ENCODE results near the gene GLIPR1L1. TPM values are rescaled to one million over a fixed set of nuclear protein-coding genes. Genes with fewer than 3 reads are reported as not detected.

Gene GLIPR1L1, protein sequence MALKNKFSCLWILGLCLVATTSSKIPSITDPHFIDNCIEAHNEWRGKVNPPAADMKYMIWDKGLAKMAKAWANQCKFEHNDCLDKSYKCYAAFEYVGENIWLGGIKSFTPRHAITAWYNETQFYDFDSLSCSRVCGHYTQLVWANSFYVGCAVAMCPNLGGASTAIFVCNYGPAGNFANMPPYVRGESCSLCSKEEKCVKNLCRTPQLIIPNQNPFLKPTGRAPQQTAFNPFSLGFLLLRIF
- total RNA-seq: not detected
- long read RNA-seq: 0 reads

DNA sequence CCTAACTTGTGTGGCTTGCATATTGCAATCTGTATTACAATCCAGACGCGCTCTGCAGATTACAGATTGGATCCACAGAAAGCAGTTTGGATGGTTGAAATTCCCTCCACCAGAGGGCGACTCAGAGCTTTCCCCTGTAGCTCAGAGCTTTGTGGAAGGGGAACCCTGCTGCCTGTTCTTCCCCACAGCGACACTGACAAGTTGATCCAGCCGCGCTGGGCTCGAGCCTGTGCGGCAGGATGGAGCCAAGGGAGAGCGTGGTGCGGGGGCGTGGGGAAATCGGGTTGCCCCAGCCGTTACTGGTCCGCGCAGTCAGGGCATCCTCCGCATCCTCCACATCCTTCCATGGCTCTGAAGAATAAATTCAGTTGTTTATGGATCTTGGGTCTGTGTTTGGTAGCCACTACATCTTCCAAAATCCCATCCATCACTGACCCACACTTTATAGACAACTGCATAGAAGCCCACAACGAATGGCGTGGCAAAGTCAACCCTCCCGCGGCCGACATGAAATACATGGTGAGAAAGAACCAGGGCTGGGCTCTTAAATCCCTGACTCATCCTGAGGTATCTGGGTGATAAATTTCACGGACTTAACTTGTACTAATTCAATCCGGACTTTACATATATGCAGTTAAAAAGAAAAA, at the start of gene GLIPR1L1:
Gene GLIPR1L1 (plus strand): TSS at position 287 of the 647 bp plus-strand sequence. CDS start 59 bp downstream, at position 346.
- ATAC-seq: peak; percentile 88 to 91
- intact Hi-C loops (cut with DNase I): loop anchor here in 1 of 2 donors (5.0 kb wide), 2 partner anchors 58 to 173 kb away; partner anchors contain the start of gene GLIPR1L2

DNA sequence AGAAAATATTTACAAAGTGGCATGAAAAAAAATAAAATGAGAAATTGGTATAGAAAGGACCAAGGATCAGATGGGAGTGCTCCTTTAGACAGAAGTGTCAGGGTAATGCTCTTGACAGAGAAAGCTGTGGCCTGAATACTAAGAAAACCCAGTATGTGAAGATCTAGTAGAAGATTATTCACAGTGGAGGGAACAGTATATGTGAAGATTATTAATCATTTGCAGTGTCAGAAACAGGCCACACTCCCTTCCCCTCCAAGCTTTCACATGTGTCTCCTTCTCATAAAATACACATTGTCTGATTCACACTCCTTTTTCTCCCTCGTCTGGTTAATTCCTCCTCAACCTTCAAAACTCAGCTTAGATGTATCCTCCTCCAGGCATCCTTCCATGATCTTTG, 45.6 kb upstream of the GLIPR1L1 start:
- DNase-seq: no peak
- intact Hi-C loops (cut with DNase I): no loop called here
- no peak for ATAC-seq

More for the DNA sequence above, at the start of gene GLIPR1L1:
- DNase-seq: peak; percentile 88

DNA sequence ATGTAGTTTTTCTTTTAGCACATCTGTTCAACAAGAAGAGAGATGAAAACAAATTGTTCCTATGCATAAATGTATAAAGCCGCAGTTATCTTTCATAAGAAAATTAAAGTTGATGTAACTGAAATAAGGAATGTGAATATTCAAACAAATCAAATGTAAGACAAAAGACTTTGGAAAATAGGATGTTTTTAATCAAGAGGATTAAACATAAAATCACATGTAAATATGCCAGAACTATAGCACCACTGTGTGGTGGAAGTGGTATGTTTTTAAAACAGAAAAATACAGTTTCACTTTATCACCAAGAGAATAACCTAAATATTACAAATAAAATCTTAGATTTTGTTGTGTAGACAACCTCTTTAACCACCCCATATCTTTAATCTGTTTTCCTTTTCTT, 44.7 kb upstream of the GLIPR1L1 start:
- DNase-seq (no peak), ATAC-seq (no peak)
- intact Hi-C loops (cut with DNase I): no loop called here

DNA sequence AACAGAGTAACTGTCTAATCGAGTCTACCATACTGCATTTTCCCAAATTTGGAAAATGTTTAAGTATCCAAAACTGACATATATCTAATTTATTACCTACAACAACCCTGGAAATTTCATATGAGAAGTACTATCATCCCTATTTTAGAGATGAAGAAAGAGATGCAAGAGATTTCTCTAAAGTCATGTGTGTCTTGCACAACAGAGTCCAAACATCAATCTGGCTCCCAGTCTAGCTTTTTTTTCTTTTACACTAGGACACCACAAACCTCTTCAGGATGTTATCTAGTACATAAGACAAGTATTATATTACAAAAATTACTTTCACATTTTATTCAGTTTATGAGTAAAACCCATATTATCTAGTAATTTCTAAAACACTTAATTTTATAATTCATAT, 43.5 kb upstream of the GLIPR1L1 start:
- no peak for ATAC-seq
- DNase-seq: no peak
- intact Hi-C loops (cut with DNase I): no loop called here

DNA sequence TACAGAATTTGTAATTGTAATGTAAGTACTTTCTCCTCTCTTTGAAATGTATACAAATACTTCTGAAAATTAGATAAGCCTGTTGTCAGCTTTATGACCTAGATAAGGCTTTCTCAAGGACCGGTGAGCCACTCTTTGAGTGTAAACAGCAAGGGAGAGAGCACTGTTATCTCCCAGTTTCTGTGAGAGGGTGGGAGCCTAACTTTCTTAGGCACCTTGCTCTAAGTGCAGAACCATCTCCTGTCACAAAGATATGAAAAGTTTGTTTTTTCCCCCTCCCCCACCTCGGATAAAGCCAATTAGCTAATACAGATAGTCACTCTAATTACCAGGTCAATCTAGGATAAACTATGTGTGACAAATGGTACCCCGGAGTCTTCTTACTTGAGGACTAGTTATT, 40.1 kb upstream of the GLIPR1L1 start:
- DNase-seq (no peak), ATAC-seq (no peak)
- intact Hi-C loops (cut with DNase I): no loop called here

DNA sequence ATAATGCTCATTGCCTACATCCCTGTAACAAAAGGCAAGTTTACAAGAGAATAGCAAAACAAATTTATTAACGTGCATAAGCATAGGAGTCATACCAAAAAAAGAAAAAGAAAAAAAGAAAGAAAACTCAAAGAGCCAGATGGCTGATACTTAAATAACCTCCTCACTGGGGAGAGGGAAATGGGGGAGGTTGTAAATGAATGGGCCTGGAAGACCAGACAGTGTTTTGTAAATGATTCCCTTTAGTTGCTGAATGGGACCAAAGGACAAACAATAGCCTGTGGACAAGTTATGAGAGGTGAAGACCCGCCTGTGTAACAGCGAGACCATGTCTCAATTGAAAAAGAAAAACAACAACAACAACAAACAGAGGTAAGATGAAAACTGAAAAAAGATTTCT, 39.7 kb upstream of the GLIPR1L1 start:
- no peak for DNase-seq
- no peak for ATAC-seq
- intact Hi-C loops (cut with DNase I): no loop called here

DNA sequence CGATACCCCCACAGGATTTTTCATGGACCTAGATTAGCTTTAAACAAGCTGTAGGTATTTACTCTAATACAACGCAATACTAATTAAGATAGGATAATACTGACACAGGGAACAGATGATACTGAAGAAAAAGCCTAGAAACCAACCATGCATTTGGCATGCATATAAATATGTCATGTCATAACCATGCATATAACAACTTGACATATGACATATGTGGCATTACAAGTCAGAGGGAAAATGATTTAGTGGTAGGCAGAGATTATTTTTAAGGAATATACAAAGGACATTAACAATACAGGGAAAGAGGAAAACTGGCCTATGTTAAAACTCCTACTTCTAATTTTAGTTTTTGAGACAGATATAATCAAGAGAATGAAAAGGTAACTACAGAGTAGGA, 32.2 kb upstream of the GLIPR1L1 start:
- intact Hi-C loops (cut with DNase I): no loop called here
- ATAC-seq (no peak), DNase-seq (no peak)

DNA sequence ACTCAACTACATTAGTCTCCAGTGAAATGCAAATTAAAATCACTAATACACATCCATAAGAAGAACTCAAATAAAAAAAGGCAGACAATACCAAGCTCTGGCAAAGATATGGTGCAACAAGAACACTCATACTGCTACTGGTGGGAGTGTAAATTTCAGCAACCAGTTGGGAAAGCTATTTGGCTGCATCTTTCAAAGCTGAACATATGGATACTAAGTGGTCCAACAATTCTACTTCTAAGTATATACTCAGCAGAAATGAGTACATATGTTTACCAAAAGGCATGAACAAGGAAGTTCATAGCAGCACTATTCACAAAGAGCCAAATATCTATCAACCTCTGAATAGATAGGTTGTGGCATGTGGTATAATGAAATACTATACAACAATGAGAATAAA, 31.7 kb upstream of the GLIPR1L1 start:
- intact Hi-C loops (cut with DNase I): no loop called here
- DNase-seq: no peak
- no peak for ATAC-seq

DNA sequence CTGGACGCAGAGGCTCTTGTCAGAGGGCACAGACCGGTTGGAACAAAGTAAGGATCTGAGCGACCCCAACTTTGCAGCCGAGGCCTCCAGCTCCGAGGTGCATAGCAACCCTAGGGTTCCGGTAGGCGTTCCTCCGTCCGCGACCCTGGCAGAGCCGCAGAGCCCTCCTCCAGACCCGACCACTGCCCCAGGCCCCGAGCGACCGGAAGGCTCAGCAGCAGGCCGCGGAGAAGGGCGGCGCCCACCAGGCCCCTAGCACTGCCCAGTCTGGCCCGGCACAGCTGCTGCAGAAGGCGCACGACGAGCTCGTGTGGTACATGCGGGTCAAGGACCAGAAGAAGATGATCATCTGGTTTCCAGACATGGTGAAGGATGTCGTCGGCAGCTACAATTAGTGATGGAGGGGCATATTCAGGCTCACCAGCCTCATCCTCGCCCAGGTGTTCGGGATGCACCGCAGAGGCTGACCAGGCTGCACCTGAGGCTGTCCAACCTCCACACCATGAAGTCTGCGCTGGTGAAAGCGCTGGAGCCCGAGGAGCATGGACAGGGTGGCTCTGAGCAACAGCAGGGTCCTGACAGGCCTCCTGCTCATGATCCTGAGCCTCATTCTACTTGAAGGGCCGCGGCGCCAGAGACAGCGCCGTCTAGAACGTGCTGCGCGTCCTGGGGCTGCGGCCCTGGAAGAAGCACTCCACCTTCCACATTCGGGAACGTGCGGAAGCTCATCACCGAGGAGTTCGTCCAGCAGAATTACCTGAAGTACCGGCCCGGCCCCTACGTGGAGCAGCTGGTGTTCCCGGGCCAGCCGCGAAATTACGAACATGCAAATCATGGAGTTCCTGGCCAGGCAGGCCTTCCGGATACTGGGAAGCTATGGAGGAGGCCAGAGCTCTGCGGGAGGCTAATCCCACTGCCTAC, 28.8 kb upstream of the GLIPR1L1 start:
- DNase-seq (no peak), ATAC-seq (no peak)
- intact Hi-C loops (cut with DNase I): no loop called here

DNA sequence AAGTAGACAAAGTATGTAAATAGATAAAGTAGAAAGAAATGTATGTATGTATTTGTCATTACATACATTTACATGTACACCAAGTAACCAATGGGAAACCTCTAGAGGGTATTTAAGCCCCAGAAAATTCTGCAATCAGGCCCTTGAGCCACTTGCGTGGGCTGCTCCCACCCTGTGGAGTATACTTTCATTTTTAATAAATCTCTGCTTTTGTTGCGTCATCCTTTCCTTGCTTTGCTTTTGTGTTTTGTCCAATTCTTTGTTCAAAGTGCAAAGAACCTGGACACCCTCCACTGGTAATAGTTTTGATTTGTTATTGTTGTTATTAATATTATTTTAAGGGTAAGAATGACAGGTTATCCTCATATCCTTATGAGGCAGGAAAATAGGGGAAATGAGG, 26.2 kb upstream of the GLIPR1L1 start:
- DNase-seq (no peak), ATAC-seq (no peak)
- intact Hi-C loops (cut with DNase I): no loop called here

DNA sequence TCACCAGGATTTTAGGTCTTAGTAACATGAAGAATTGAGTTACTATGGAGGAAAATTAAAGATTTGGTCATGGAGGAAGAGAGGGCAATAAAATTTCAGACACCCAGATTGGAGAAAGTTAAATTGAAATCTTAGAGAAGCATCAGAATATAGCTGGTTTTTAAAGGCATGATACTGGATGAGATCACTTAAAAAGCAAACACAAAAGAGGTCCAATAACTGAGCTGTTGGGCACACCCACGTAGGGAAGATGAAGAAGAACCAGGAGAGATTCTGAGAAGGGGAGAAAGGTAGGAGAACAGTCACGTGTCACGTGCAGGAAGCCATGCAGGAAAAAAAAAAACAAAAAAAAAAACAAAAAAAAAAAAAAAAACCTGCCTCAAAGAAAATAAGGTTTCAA, 23.1 kb upstream of the GLIPR1L1 start:
- no peak for ATAC-seq
- intact Hi-C loops (cut with DNase I): no loop called here

DNA sequence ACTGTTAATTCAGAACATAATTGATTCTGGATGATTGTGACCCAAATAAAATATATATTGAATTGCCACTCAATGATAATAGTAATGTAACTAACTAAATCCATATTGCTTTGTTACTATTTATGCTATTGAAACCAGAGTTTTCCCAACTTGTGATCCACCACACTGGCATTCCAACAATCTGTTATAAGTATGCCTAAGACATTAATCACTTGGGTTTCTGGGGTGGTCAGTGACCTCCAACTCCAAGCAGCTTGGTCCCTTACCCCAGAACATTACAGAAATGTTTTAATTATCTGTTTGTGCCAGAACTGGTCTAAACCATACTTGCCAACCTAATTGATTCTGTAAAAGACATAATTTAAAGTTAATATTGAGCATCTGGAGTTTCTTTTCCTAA, 19.0 kb upstream of the GLIPR1L1 start:
- ATAC-seq (no peak), DNase-seq (no peak)
- intact Hi-C loops (cut with DNase I): no loop called here

More for the DNA sequence above, 23.1 kb upstream of the GLIPR1L1 start:
- no peak for DNase-seq

DNA sequence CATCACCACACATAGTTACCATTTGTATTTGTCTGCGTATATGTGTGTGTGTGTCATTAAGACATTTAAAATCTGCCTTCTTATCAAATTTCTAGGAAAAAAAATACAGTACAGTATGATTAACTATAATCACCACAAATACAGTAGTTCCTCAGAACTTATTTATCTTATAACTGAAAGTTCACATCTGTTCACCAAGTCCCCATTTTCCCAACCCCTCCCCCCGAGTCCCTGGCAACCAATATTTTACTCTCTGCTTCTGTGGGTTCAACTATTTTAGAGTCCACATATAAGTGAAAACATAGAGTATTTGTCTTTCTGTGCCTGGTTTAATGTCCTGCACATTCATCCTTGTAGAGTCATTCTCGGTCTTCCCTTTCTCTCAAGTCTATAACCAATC, 16.7 kb upstream of the GLIPR1L1 start:
- ATAC-seq (no peak), DNase-seq (no peak)
- intact Hi-C loops (cut with DNase I): no loop called here

DNA sequence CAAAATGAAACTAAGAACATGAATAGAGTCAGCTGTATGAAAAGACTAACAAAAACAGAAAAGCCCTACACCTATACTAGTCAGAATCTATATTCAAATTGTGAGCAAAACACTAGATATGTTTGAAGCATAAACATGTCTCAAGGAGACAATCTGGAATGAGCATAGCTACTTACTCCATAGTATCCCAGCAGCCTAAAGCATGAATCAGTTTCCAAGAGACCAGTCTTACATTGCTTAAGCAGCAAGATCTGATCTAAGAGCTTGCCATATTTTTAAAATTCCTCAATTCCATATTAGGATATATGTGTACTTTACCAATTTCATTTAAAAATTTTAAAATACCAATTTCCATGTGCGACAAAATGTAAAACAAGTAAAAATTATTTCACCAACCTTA, 12.0 kb upstream of the GLIPR1L1 start:
- intact Hi-C loops (cut with DNase I): no loop called here
- DNase-seq (no peak), ATAC-seq (no peak)

DNA sequence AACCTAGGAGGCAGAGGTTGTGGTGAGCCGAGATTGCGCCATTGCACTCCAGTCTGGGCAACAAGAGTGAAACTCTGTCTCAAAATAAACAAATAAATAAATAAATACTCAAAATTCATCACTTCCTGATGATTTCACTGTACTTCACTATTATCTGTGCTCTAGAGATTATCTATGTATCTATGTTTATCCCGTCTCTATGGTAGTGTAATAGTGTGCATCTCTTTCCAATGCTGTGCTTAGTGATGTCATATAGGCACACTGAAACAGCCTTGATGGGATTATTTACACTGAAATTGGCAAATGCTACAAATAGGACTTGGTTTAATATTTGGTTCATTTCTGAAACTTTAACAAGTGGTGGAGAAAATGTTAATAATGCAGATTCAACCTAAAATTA, 10.8 kb upstream of the GLIPR1L1 start:
- no peak for DNase-seq
- intact Hi-C loops (cut with DNase I): no loop called here
- no peak for ATAC-seq

DNA sequence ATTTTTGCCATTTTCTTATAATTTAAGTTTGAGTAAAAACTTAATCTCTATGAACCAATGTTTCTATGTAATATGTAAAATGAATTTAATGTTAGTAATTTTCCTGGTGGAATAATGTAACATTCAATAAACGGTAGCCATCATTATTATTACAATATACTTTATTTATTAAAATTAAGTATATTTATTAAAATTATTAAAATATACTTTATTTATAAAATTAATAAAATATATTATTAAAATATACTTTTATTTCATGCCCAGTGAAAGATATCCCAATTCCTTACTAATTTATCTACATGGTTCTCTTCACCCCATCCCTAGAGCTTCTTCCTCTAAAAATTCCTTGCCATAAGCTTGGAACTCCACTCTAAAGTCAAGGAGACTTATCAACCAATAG, 6.8 kb upstream of the GLIPR1L1 start:
- intact Hi-C loops (cut with DNase I): no loop called here
- DNase-seq (no peak), ATAC-seq (no peak)

DNA sequence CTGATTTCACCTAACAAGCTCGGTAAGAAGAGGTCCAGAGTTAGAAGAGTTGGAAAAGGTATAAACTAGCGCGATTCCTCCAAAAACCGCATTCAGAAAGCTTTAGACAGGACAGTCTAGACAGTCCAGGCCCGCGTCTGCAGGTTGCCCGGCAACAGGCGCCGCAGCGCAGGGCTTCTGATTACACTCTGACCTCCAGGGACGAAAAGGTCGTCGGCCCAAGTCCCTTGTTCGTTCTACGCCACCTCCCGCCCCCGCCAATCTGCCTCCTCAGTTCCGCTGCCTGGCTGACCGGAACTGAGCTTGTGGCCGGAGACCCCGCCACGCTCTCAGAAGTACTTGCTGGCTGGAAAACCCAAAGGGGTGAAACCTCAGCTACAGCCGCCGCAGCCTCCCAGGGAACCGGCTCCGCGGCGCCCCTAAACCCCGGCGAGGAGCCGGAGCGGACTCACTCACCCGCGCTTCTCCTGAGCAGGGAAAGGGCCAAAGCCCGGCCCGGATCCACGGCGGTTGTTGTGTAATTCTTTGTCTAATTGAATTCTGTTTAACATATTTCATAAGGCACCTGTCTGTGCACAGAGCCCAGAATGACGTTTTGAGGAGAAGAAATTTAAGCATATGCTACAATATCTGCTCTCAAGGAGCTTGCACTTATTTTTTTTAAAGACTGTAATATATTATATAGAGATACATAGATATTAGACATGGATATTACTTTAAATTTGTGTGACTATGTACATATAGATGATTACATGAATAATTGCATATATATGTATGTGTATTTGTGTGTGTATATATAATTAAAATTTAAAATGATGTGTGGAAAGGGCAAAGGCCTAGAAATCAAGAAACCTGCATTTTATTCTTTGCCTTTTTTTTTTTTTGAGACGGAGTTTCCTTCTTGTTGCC, 4.3 kb upstream of the GLIPR1L1 start, which contains the start of gene CAPS2:
Gene CAPS2 (minus strand): TSS at position 407 of the 909 bp plus-strand sequence. CDS start 3,826 bp downstream, outside the sequence.
- intact Hi-C loops (cut with DNase I): loop anchor here in 1 of 2 donors (5.0 kb wide), 2 partner anchors 62 to 177 kb away; partner anchors contain the start of gene GLIPR1L2
- peak; percentile 94 to 96 for ATAC-seq
- DNase-seq: peak; percentile 88

DNA sequence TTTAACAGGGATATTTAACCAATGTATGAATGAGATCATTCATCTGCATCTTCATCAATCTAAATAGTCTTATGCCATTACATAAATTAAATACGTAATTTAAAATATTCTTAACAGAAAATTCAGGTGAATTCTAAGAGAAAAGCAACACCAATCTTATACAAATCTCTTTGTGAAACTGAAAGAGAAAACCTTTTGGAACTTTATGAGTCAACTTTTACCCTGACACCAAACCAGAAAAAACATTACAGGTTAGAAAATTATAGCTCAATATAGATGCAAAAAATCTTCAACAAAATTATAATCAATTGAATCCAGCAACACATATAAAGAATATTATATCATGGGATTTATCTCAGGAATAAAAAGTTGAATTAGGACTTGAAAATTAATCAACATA, 3.4 kb downstream of the GLIPR1L1 start:
- no peak for DNase-seq
- intact Hi-C loops (cut with DNase I): no loop called here
- no peak for ATAC-seq

DNA sequence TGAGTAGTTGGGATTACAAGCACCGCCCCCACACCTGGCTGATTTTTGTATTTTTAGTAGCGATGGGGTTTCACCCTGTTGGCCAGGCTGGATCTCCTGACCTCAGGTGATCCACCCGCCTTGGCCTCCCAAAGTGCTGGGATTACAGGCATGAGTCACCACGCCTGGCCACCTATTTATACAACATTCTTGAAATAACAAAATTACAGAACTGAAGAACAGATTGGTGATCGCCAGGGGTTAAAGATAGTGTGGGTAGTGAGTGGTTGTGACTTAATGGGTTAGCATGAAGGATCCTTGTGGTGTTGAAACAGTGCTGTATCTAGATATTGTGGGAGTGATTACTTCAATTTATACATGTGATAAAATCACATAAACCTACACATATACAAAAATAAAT, 7.4 kb downstream of the GLIPR1L1 start:
- ATAC-seq (no peak), DNase-seq (no peak)
- intact Hi-C loops (cut with DNase I): no loop called here
